GM08714 (cell line): ENCODE data around the gene KRT78.
"Not testable (repeated sequence)": the region's sequence is repeated elsewhere in the genome, so short reads cannot be mapped to it uniquely, and the experiment has no call there.

Source experiments
- H3K4me3 ChIP-seq: fragments of 200-500 bp; sonication (Bioruptor generic); 2 replicates; pipeline ENCODE4 v1.5.1; 2014; ENCODE audit warnings: mild to moderate bottlenecking, low read length, inconsistent platforms
- ZNF274 ChIP-seq: IDR thresholded peaks from 2 replicates; pipeline ENCODE4 v1.6.1; 2012; ENCODE audit warnings: mild to moderate bottlenecking, low read depth, low read length

KRT78 gene

GRCh38 chr12:52860102-52860823 lies 11.5 kb upstream of the KRT78 start:
- TF ChIP-seq ZNF274: no peak

GRCh38 chr12:52857500-52857899 lies 8.7 kb upstream of the KRT78 start:
- TF ChIP-seq ZNF274: no peak

More at GRCh38 chr12:52860102-52860823, 11.5 kb upstream of the KRT78 start:
- H3K4me3 ChIP-seq: no peak overlapping the region

GRCh38 chr12:52856787-52857186 lies 8.0 kb upstream of the KRT78 start:
- H3K4me3 ChIP-seq: no peak overlapping the region
- TF ChIP-seq ZNF274: no peak

More at GRCh38 chr12:52857500-52857899, 8.7 kb upstream of the KRT78 start:
- no peak overlapping the region for H3K4me3 ChIP-seq

GRCh38 chr12:52856077-52856476 lies 7.3 kb upstream of the KRT78 start:
- H3K4me3 ChIP-seq: not testable (repeated sequence)

GRCh38 chr12:52851787-52852186 lies 3.0 kb upstream of the KRT78 start:
- H3K4me3 ChIP-seq: no peak overlapping the region
- no peak for TF ChIP-seq ZNF274

GRCh38 chr12:52850681-52851080 lies 1.9 kb upstream of the KRT78 start:
- TF ChIP-seq ZNF274: no peak
- no peak overlapping the region for H3K4me3 ChIP-seq

GRCh38 chr12:52849511-52849910 lies 717 bp upstream of the KRT78 start:
- H3K4me3 ChIP-seq: no peak overlapping the region
- no peak for TF ChIP-seq ZNF274

GRCh38 chr12:52847335-52848102 lies 1.3 kb downstream of the KRT78 start:
- no peak for TF ChIP-seq ZNF274
- H3K4me3 ChIP-seq: no peak overlapping the region

- TF ChIP-seq ZNF274: no peak
- H3K4me3 ChIP-seq: no peak overlapping the region
Measured at GRCh38 chr12:52846356-52846970, 2.3 kb downstream of the KRT78 start.

- no peak overlapping the region for H3K4me3 ChIP-seq
- TF ChIP-seq ZNF274: no peak
Measured at GRCh38 chr12:52845946-52846345, 2.8 kb downstream of the KRT78 start.

GRCh38 chr12:52844386-52844785 lies 4.4 kb downstream of the KRT78 start:
- no peak for TF ChIP-seq ZNF274
- H3K4me3 ChIP-seq: no peak overlapping the region

GRCh38 chr12:52839436-52840105 lies 9.2 kb downstream of the KRT78 start:
- TF ChIP-seq ZNF274: no peak

GRCh38 chr12:52838609-52839435 lies 10.0 kb downstream of the KRT78 start:
- H3K4me3 ChIP-seq: no peak overlapping the region
- TF ChIP-seq ZNF274: no peak

More at GRCh38 chr12:52839436-52840105, 9.2 kb downstream of the KRT78 start:
- no peak overlapping the region for H3K4me3 ChIP-seq
